Type B pancreatic cell (in vitro differentiated cells): Measurements from ENCODE around the gene OSBP2. TPM values are rescaled to one million over a fixed set of nuclear protein-coding genes. Genes with fewer than 3 reads are reported as not detected.

Source experiments
- DNase-seq: peaks from one replicate; pipeline ENCODE4 v3.0.0; 2021; ENCODE audit warnings: mixed read lengths; ENCODE audit not compliant: unreplicated experiment; ENCODE audit errors: extremely low spot score
- H3K27ac Mint-ChIP-seq: 2 replicates; pipeline ENCODE4 v1.8.0; 2021; ENCODE audit warnings: mild to moderate bottlenecking, mixed read lengths
- H3K27me3 Mint-ChIP-seq: 2 replicates; pipeline ENCODE4 v1.8.0; 2021; ENCODE audit warnings: mixed read lengths
- H3K36me3 Mint-ChIP-seq: 2 replicates; pipeline ENCODE4 v1.8.0; 2021; ENCODE audit warnings: mixed read lengths
- H3K4me1 Mint-ChIP-seq: one replicate; pipeline ENCODE4 v1.8.0; 2021; ENCODE audit warnings: mixed read lengths; ENCODE audit not compliant: unreplicated experiment
- H3K4me3 Mint-ChIP-seq: 2 replicates; pipeline ENCODE4 v1.8.0; 2021; ENCODE audit warnings: mild to moderate bottlenecking, mixed read lengths
- H3K9me3 Mint-ChIP-seq: 2 replicates; pipeline ENCODE4 v1.8.0; 2021; ENCODE audit warnings: mixed read lengths
- CTCF ChIP-seq: fragments of 200-600 bp; sonication (generic); conservative IDR thresholded peaks from 2 replicates; pipeline ENCODE4 v1.5.0; 2021; ENCODE audit warnings: antibody characterized with exemption, mild to moderate bottlenecking
- total RNA-seq: library from RNA; stranded (reverse); gene quantifications from 2 replicates; pipeline ENCODE4 v1.2.1, GENCODE V29; 2021; ENCODE audit warnings: low replicate concordance

Gene OSBP2
- total RNA-seq, 1 donor from 2014 or later: 8.1 TPM

DNA sequence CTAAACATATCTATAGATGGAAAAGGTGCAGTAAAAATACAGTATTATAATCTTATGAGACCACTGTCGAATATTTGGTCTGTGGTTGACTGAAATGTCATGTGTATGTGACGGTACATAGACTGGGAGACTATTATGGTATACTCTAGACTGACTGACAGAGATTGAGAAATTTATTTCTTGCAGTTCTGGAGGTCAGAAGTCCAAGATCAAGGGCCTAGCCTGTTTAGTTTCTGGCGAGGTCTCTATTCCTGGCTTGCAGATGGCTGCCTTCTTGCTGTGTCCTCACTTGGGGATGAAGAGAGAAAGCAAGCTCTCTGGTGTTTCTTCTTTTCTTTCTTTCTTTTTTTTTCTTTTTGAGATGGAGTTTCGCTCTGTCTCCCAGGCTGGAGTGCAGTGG lies 7.3 kb upstream of the OSBP2 start:
- H3K9me3 Mint-ChIP-seq: no peaks in the 10 kb centered on the region
- no peak overlapping the region for H3K27ac Mint-ChIP-seq
- peaks cover 5% of the 10 kb centered on the region for H3K4me1 Mint-ChIP-seq

GRCh38 chr22:30689622-30690021 lies 5.1 kb upstream of the OSBP2 start:
- Mint-ChIP-seq H3K27me3 (peaks cover 3% of the 10 kb centered on the region), H3K4me1 (peaks cover 15% of the 10 kb centered on the region), H3K4me3 (no peak overlapping the region), H3K27ac (no peak overlapping the region), H3K36me3 (no peaks in the 10 kb centered on the region), H3K9me3 (no peaks in the 10 kb centered on the region)
- no peak for TF ChIP-seq CTCF
- no peak for DNase-seq

More for the DNA sequence above, 7.3 kb upstream of the OSBP2 start:
- no peaks in the 10 kb centered on the region for H3K27me3 Mint-ChIP-seq
- H3K4me3 Mint-ChIP-seq: no peak overlapping the region
- no peak for DNase-seq
- no peaks in the 10 kb centered on the region for H3K36me3 Mint-ChIP-seq
- no peak for TF ChIP-seq CTCF

DNA sequence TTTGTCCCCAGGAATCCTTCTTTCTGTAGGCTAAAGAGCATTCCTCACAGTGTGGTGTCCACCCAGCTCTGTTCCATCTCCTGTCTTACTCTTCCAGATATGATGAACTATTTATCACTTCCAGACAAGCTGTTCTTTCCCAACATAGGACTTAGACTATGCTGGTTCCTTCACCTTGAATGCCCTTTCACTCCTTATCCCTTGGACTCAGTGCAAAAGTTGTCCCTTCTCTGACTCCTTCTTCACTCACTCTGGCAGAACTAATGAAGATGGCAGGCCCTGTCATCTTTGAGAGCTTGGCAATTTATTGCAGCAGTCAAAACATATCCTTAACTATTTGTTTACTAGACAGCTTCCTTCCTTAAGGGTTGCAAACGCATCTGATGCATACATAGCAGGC lies 3.5 kb upstream of the OSBP2 start:
- H3K27ac Mint-ChIP-seq: no peak overlapping the region
- H3K36me3 Mint-ChIP-seq: no peaks in the 10 kb centered on the region
- no peaks in the 10 kb centered on the region for H3K9me3 Mint-ChIP-seq
- H3K27me3 Mint-ChIP-seq: peaks cover 11% of the 10 kb centered on the region
- DNase-seq: no peak
- H3K4me3 Mint-ChIP-seq: peak overlapping the region; percentile 18
- TF ChIP-seq CTCF: no peak
- H3K4me1 Mint-ChIP-seq: peaks cover 15% of the 10 kb centered on the region

DNA sequence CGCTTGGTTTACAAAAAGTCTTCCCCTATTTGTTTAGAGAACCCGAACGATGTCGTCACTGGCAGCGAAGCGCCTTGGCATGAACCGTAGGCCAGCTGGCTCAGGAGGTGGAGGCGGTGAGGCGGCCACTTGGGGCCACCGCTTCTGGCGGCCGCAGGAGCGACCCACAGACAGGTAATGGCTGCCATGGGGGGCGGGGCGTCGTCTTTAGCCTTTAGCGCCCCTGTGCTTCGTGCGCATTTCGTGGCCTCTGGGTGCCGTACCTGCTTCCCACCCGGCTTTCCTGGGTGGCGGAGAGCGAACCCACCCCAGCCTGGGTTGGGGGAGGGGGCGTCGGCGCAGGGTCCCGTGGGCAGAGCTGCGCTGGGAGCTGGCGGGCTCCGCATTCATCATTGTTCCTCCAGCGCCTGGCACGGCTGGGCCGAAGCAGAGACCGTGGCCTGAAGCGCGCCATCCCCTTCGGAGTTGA lies 469 bp upstream of the OSBP2 start:
- Mint-ChIP-seq H3K27ac (peak overlapping the region; percentile 78), H3K36me3 (no peaks in the 10 kb centered on the region), H3K4me3 (peak overlapping the region; percentile 91), H3K9me3 (no peaks in the 10 kb centered on the region), H3K4me1 (peaks cover 15% of the 10 kb centered on the region), H3K27me3 (peaks cover 17% of the 10 kb centered on the region)
- peak; percentile 76 for DNase-seq
- no peak for TF ChIP-seq CTCF

DNA sequence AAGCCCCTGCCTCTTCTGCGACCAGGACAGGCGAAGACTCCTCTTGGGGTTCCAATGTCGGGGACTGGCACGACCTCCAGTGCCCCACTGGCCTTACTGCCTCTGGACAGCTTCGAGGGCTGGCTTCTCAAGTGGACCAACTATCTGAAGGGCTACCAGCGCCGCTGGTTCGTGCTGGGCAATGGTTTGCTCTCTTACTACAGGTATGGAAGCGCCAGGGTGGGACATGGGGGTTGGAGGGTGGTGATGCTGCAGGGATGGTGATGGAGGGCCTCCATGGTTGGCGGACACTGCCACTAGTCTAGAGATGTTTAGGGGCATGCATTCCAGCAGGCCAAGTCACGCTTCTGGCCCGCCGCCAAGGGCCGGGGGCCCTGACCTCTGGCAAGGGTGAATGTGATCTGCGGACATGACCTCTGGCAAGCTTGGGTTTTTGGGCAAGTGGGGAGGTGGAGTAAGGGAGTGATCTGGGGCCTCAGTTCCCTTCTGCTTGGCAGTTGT lies 727 bp downstream of the OSBP2 start:
- Mint-ChIP-seq H3K4me3 (peak overlapping the region; percentile 86), H3K4me1 (peaks cover 15% of the 10 kb centered on the region), H3K27ac (peak overlapping the region; percentile 24), H3K36me3 (no peaks in the 10 kb centered on the region), H3K9me3 (no peaks in the 10 kb centered on the region), H3K27me3 (peaks cover 17% of the 10 kb centered on the region)
- no peak for DNase-seq
- TF ChIP-seq CTCF: no peak
